SH-SY5Y (cell line): ENCODE data around the gene MZT2B.

Experiments
- GATA2 ChIP-seq: IDR thresholded peaks from 2 replicates; pipeline ENCODE4 v1.6.1; 2011; ENCODE audit warnings: mild to moderate bottlenecking, low read depth, low read length
- GATA3 ChIP-seq: IDR thresholded peaks from 2 replicates; pipeline ENCODE4 v1.6.1; 2011; ENCODE audit warnings: low read depth, mild to moderate bottlenecking, low read length, moderate library complexity

GRCh38 chr2:130185896-130186295 is 3.8 kb downstream of the MZT2B start:
- TF ChIP-seq GATA3 (no peak), GATA2 (no peak)
